ENCODE measurements around the gene FAF1.

DNA sequence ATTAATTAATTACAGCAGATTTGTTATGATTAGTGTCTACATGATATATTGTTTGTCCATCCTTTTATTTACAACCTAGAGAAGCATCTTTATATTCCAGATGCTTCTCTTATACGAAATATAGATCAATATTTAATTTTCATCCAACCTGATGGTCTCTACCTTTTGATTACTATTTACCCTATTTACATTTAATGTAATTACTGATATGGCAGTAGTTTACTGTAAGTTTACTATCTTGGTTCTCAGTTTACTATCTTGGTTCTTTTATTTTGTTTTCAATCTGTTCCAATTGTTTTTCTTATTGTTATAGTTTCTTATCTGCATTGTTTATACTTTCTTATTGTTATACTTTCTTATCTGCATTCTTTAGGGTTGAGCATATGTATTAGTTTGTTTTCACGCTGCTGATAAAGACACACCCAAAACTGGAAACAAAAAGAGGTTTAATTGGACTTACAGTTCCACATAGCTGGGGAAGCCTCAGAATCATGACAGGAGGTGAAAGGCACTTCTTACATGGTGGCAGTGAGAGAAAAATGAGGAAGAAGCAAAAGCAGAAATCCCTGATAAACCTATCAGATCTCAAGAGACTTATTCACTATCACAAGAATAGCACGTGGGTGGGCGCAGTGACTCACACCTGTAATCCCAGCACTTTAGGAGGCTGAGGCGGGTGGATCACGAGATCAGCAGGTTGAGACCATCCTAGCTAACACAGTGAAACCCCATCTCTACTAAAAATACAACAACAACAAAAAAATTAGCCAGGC lies 28.9 kb downstream of the FAF1 start:
- TF ChIP-seq CEBPB (IDR thresholded peaks at IDR 0.05) (no peak), RAD21 (IDR thresholded peaks at IDR 0.05; ENCODE audit: low read depth) (no peak)
